A673 (cell line): ENCODE results near the gene NOD1. TPM values are rescaled to one million over a fixed set of nuclear protein-coding genes. Genes with fewer than 3 reads are reported as not detected.

Source experiments
- BruUV-seq: library from RNA; stranded (reverse); fragments of 400-500 nt; replicated peaks from 2 replicates; lab custom pipeline; 2021; lab: Mats Ljungman, UMichigan
- CTCF ChIA-PET: fragments of 300-600 bp; sonication (Branson Sonifier 250); formaldehyde crosslinking; loops from one replicate; lab custom pipeline; 2022; ENCODE audit warnings: antibody characterized with exemption; lab: Charles Lee
- POLR2A ChIA-PET: fragments of 300-600 bp; sonication (Branson Sonifier 250); formaldehyde crosslinking; loops from one replicate; lab custom pipeline; 2022; ENCODE audit warnings: antibody characterized with exemption; ENCODE audit not compliant: low non-redundant PET; lab: Charles Lee
- DNase-seq: peaks from one replicate; pipeline ENCODE4 v3.0.0-alpha.2; 2015; ENCODE audit warnings: low spot score
- H3K27ac ChIP-seq: fragments of 200-600 bp; sonication (generic); 2 replicates; pipeline ENCODE4 v1.5.1; 2016; ENCODE audit warnings: mixed run types, low read depth, mild to moderate bottlenecking, mixed read lengths, antibody characterized with exemption, low read length; ENCODE audit not compliant: poor library complexity, severe bottlenecking
- H3K27me3 ChIP-seq: fragments of 200-600 bp; sonication (generic); replicated peaks from 2 replicates; pipeline ENCODE4 v1.6.1; 2017; ENCODE audit warnings: mixed run types, low read depth, mild to moderate bottlenecking, mixed read lengths, antibody characterized with exemption, low read length; ENCODE audit not compliant: insufficient read depth, poor library complexity
- H3K36me3 ChIP-seq: fragments of 200-600 bp; sonication (generic); 2 replicates; pipeline ENCODE4 v1.6.1; 2016; ENCODE audit warnings: mixed run types, mild to moderate bottlenecking, mixed read lengths, antibody characterized with exemption, low read length; ENCODE audit not compliant: insufficient read depth, poor library complexity, severe bottlenecking
- H3K4me1 ChIP-seq: fragments of 200-600 bp; sonication (generic); 2 replicates; pipeline ENCODE4 v1.6.1; 2017; ENCODE audit warnings: mixed run types, mild to moderate bottlenecking, mixed read lengths, antibody characterized with exemption, low read length; ENCODE audit not compliant: insufficient read depth, poor library complexity, severe bottlenecking
- H3K4me3 ChIP-seq: fragments of 200-600 bp; sonication (generic); 2 replicates; pipeline ENCODE4 v1.5.1; 2016; ENCODE audit warnings: low read depth, mixed run types, mild to moderate bottlenecking, mixed read lengths, low read length; ENCODE audit not compliant: poor library complexity, severe bottlenecking
- H3K9me3 ChIP-seq: fragments of 200-600 bp; sonication (generic); 2 replicates; pipeline ENCODE4 v1.6.1; 2016; ENCODE audit warnings: mixed run types, low read depth, mild to moderate bottlenecking, mixed read lengths, antibody characterized with exemption, low read length; ENCODE audit not compliant: poor library complexity, severe bottlenecking
- CTCF ChIP-seq: fragments of 300-800, 200-600 bp; sonication (generic); conservative IDR thresholded peaks from 2 replicates; pipeline ENCODE4 v1.5.1; 2017; ENCODE audit warnings: low read depth, mild to moderate bottlenecking, antibody characterized with exemption, low read length, moderate library complexity, mixed read lengths
- EZH2 ChIP-seq: fragments of 200-600 bp; sonication (generic); IDR thresholded peaks from 2 replicates; pipeline ENCODE4 v1.6.1; 2017; ENCODE audit warnings: borderline replicate concordance, low read depth, mild to moderate bottlenecking, mixed read lengths, antibody characterized with exemption, low read length; ENCODE audit not compliant: poor library complexity, severe bottlenecking
- intact Hi-C: fragments of 100-400 bp; cut with micrococcal nuclease; formaldehyde crosslinking; loops from one replicate; pipeline ENCODE4 v1.10.0; 2022; ENCODE audit not compliant: unreplicated experiment
- total RNA-seq: library from RNA; stranded (reverse); gene quantifications from 2 replicates; pipeline ENCODE4 v1.2.3, GENCODE V29; 2021

The NOD1 gene
- total RNA-seq, 1 experiment from 2014 or later: 2.3 TPM

GRCh38 chr7:30459591-30460245 lies 18.9 kb downstream of the NOD1 start:
- intact Hi-C loops: no loop called here
- TF ChIP-seq CTCF: no peak
- TF ChIP-seq EZH2: no peak
- no peaks in the 10 kb centered on the region for H3K36me3 ChIP-seq
- CTCF ChIA-PET: no interaction called here
- no peaks in the 10 kb centered on the region for H3K9me3 ChIP-seq
- H3K4me3 ChIP-seq: no peak overlapping the region
- DNase-seq: no peak
- H3K27me3 ChIP-seq: no peaks in the 10 kb centered on the region
- POLR2A ChIA-PET: no interaction called here
- no peak overlapping the region for H3K27ac ChIP-seq
- no TSS peak for BruUV-seq
- H3K4me1 ChIP-seq: no peaks in the 10 kb centered on the region

GRCh38 chr7:30458311-30458710 lies 20.3 kb downstream of the NOD1 start:
- H3K4me1 ChIP-seq: peaks cover 7% of the 10 kb centered on the region
- H3K36me3 ChIP-seq: no peaks in the 10 kb centered on the region
- intact Hi-C loops: no loop called here
- no peak overlapping the region for H3K4me3 ChIP-seq
- no TSS peak for BruUV-seq
- no peak for TF ChIP-seq CTCF
- TF ChIP-seq EZH2: no peak
- CTCF ChIA-PET: no interaction called here
- DNase-seq: no peak
- no peak overlapping the region for H3K27ac ChIP-seq
- POLR2A ChIA-PET: no interaction called here
- H3K9me3 ChIP-seq: no peaks in the 10 kb centered on the region
- H3K27me3 ChIP-seq: no peaks in the 10 kb centered on the region

- CTCF ChIA-PET: no interaction called here
- H3K27me3 ChIP-seq: no peaks in the 10 kb centered on the region
- no TSS peak for BruUV-seq
- TF ChIP-seq EZH2 (no peak), CTCF (no peak)
- no peaks in the 10 kb centered on the region for H3K36me3 ChIP-seq
- peak; percentile 61 for DNase-seq
- H3K9me3 ChIP-seq: no peaks in the 10 kb centered on the region
- peaks cover 10% of the 10 kb centered on the region for H3K4me1 ChIP-seq
- intact Hi-C loops: no loop called here
- POLR2A ChIA-PET: no interaction called here
- no peak overlapping the region for H3K27ac ChIP-seq
- H3K4me3 ChIP-seq: no peak overlapping the region
Measured at GRCh38 chr7:30453921-30454320, 24.7 kb downstream of the NOD1 start.
